Skeletal muscle satellite cell (primary cell): ENCODE results near the gene SLC49A3.

Experiments
- H3K27me3 ChIP-seq: 2 replicates; pipeline ENCODE4 v1.7.0; 2013; ENCODE audit warnings: low read length; ENCODE audit not compliant: control insufficient read depth, insufficient read depth
- H3K36me3 ChIP-seq: 2 replicates; pipeline ENCODE4 v1.7.0; 2013; ENCODE audit warnings: mild to moderate bottlenecking, control low read depth, low read length; ENCODE audit not compliant: insufficient read depth
- H3K4me1 ChIP-seq: 2 replicates; pipeline ENCODE4 v1.7.0; 2013; ENCODE audit warnings: low read length; ENCODE audit not compliant: control insufficient read depth, insufficient read depth
- H3K4me2 ChIP-seq: 2 replicates; pipeline ENCODE4 v1.7.0; 2013; ENCODE audit warnings: mild to moderate bottlenecking, low read length
- H3K4me3 ChIP-seq: 2 replicates; pipeline ENCODE4 v1.7.0; 2013; ENCODE audit warnings: low read length
- H3K9ac ChIP-seq: 2 replicates; pipeline ENCODE4 v1.7.0; 2013; ENCODE audit warnings: mild to moderate bottlenecking, low read depth, low read length, moderate library complexity
- H3K9me3 ChIP-seq: replicated peaks from 2 replicates; pipeline ENCODE4 v1.7.0; 2013; ENCODE audit warnings: mild to moderate bottlenecking, control low read depth, low read length

The SLC49A3 gene

GRCh38 chr4:729336-730315 lies 40.7 kb upstream of the SLC49A3 start:
- peaks cover 35% of the 10 kb centered on the region for H3K4me1 ChIP-seq
- peak overlapping the region; percentile 37 for H3K4me2 ChIP-seq
- no peak overlapping the region for H3K9ac ChIP-seq
- no peaks in the 10 kb centered on the region for H3K9me3 ChIP-seq
- H3K4me3 ChIP-seq = no peak overlapping the region
- no peaks in the 10 kb centered on the region for H3K27me3 ChIP-seq
- H3K36me3 ChIP-seq = peaks cover 37% of the 10 kb centered on the region

- H3K9me3 ChIP-seq = no peaks in the 10 kb centered on the region
- H3K36me3 ChIP-seq = peaks cover 22% of the 10 kb centered on the region
Measured at GRCh38 chr4:727576-727975, 38.6 kb upstream of the SLC49A3 start.

GRCh38 chr4:726838-727237 lies 37.9 kb upstream of the SLC49A3 start:
- peaks cover 54% of the 10 kb centered on the region for H3K4me1 ChIP-seq
- no peaks in the 10 kb centered on the region for H3K27me3 ChIP-seq
- peak overlapping the region; percentile 53 for H3K4me3 ChIP-seq
- peak overlapping the region; percentile 77 for H3K4me2 ChIP-seq
- peaks cover 18% of the 10 kb centered on the region for H3K36me3 ChIP-seq
- peak overlapping the region; percentile 72 for H3K9ac ChIP-seq
- no peaks in the 10 kb centered on the region for H3K9me3 ChIP-seq

More at GRCh38 chr4:727576-727975, 38.6 kb upstream of the SLC49A3 start:
- no peak overlapping the region for H3K4me3 ChIP-seq
- H3K27me3 ChIP-seq = no peaks in the 10 kb centered on the region
- no peak overlapping the region for H3K9ac ChIP-seq
- peaks cover 49% of the 10 kb centered on the region for H3K4me1 ChIP-seq
- H3K4me2 ChIP-seq = peak overlapping the region; percentile 25

- Histone ChIP-seq H3K4me3 (peak overlapping the region; percentile 53), H3K9ac (peak overlapping the region; percentile 72), H3K36me3 (peaks cover 18% of the 10 kb centered on the region)
Measured at GRCh38 chr4:726235-726787, 37.4 kb upstream of the SLC49A3 start.

GRCh38 chr4:725391-726234 lies 36.7 kb upstream of the SLC49A3 start:
- H3K27me3 ChIP-seq = no peaks in the 10 kb centered on the region
- H3K9me3 ChIP-seq = no peaks in the 10 kb centered on the region
- peak overlapping the region; percentile 72 for H3K9ac ChIP-seq
- H3K36me3 ChIP-seq = peaks cover 11% of the 10 kb centered on the region
- peak overlapping the region; percentile 53 for H3K4me3 ChIP-seq
- peak overlapping the region; percentile 77 for H3K4me2 ChIP-seq
- H3K4me1 ChIP-seq = peaks cover 66% of the 10 kb centered on the region

More at GRCh38 chr4:726235-726787, 37.4 kb upstream of the SLC49A3 start:
- Histone ChIP-seq H3K4me1 (peaks cover 59% of the 10 kb centered on the region), H3K4me2 (peak overlapping the region; percentile 77), H3K9me3 (no peaks in the 10 kb centered on the region), H3K27me3 (no peaks in the 10 kb centered on the region)

GRCh38 chr4:723751-724530 lies 35.0 kb upstream of the SLC49A3 start:
- peaks cover 69% of the 10 kb centered on the region for H3K4me1 ChIP-seq
- H3K27me3 ChIP-seq = no peaks in the 10 kb centered on the region
- peak overlapping the region; percentile 65 for H3K4me2 ChIP-seq
- H3K4me3 ChIP-seq = peak overlapping the region; percentile 30
- H3K9me3 ChIP-seq = no peaks in the 10 kb centered on the region
- peaks cover 11% of the 10 kb centered on the region for H3K36me3 ChIP-seq
- peak overlapping the region; percentile 65 for H3K9ac ChIP-seq

GRCh38 chr4:722851-723360 lies 34.0 kb upstream of the SLC49A3 start:
- H3K27me3 ChIP-seq = no peaks in the 10 kb centered on the region
- H3K4me1 ChIP-seq = peaks cover 63% of the 10 kb centered on the region
- H3K9me3 ChIP-seq = no peaks in the 10 kb centered on the region
- H3K4me2 ChIP-seq = peak overlapping the region; percentile 65
- H3K9ac ChIP-seq = peak overlapping the region; percentile 65
- peaks cover 6% of the 10 kb centered on the region for H3K36me3 ChIP-seq
- H3K4me3 ChIP-seq = no peak overlapping the region

GRCh38 chr4:722169-722725 lies 33.3 kb upstream of the SLC49A3 start:
- no peaks in the 10 kb centered on the region for H3K9me3 ChIP-seq
- H3K27me3 ChIP-seq = no peaks in the 10 kb centered on the region
- H3K36me3 ChIP-seq = peaks cover 6% of the 10 kb centered on the region
- no peak overlapping the region for H3K9ac ChIP-seq
- peak overlapping the region; percentile 73 for H3K4me2 ChIP-seq
- H3K4me3 ChIP-seq = no peak overlapping the region
- H3K4me1 ChIP-seq = peaks cover 57% of the 10 kb centered on the region

GRCh38 chr4:721261-722168 lies 32.6 kb upstream of the SLC49A3 start:
- H3K4me2 ChIP-seq = peak overlapping the region; percentile 73
- peaks cover 50% of the 10 kb centered on the region for H3K4me1 ChIP-seq
- H3K27me3 ChIP-seq = no peaks in the 10 kb centered on the region
- no peaks in the 10 kb centered on the region for H3K9me3 ChIP-seq
- H3K4me3 ChIP-seq = peak overlapping the region; percentile 48
- H3K36me3 ChIP-seq = peaks cover 6% of the 10 kb centered on the region
- H3K9ac ChIP-seq = peak overlapping the region; percentile 48
